Large intestine (tissue), 3 donors: ENCODE results near the gene PNKD. TPM values are rescaled to one million over a fixed set of nuclear protein-coding genes. Genes with fewer than 3 reads are reported as not detected.
A peak's percentile ranks its signal among the peaks of the same experiment; 100 is the strongest.

ENCODE experiments used
- DNase-seq, 2 donors: peaks; one replicate each; pipeline versions ENCODE4 v3.0.0 to v3.0.0-alpha.2; 2013
- H3K27ac ChIP-seq: one replicate; pipeline ENCODE4 v1.5.1; 2013; ENCODE audit warnings: low read length
- H3K27me3 ChIP-seq: 2 replicates; pipeline ENCODE4 v1.6.1; 2013; ENCODE audit warnings: low read length; ENCODE audit not compliant: control insufficient read depth, insufficient read depth
- H3K36me3 ChIP-seq: 2 replicates; pipeline ENCODE4 v1.6.1; 2013; ENCODE audit warnings: low read length; ENCODE audit not compliant: control insufficient read depth, insufficient read depth
- H3K4me1 ChIP-seq: one replicate; pipeline ENCODE4 v1.6.1; 2013; ENCODE audit warnings: low read length; ENCODE audit not compliant: control insufficient read depth, insufficient read depth
- H3K4me3 ChIP-seq: one replicate; pipeline ENCODE4 v1.5.1; 2013; ENCODE audit warnings: low read length
- H3K9me3 ChIP-seq: one replicate; pipeline ENCODE4 v1.6.1; 2013; ENCODE audit warnings: mild to moderate bottlenecking, low read depth, low read length, moderate library complexity; ENCODE audit not compliant: control insufficient read depth
- WGBS: methylation state at CpG from one replicate; pipeline ENCODE4 v1.1.5; 2013; ENCODE audit warnings: low lambda C conversion rate; ENCODE audit not compliant: insufficient coverage; 5-methylcytosine and 5-hydroxymethylcytosine counted together
- polyA plus RNA-seq: library from polyadenylated mRNA; unstranded; fragments of 120-200 nt; gene quantifications from one replicate; pipeline ENCODE4 v1.2.1, GENCODE V29; 2013

The PNKD gene
- polyA plus RNA-seq, 1 donor, result 103 TPM

GRCh38 chr2:218317835-218318234 is 47.5 kb downstream of the PNKD start:
- Histone ChIP-seq H3K36me3 (no peaks in the 10 kb centered on the region), H3K4me1 (peaks cover 32% of the 10 kb centered on the region), H3K4me3 (no peak overlapping the region), H3K27ac (peak overlapping the region; percentile 73), H3K27me3 (no peaks in the 10 kb centered on the region), H3K9me3 (no peaks in the 10 kb centered on the region)
- DNase-seq, result no peak
- WGBS, result 100% methylated on average over 1 of the region's 4 CpGs

- Histone ChIP-seq H3K36me3 (no peaks in the 10 kb centered on the region), H3K4me3 (no peak overlapping the region), H3K9me3 (no peaks in the 10 kb centered on the region), H3K27ac (no peak overlapping the region), H3K27me3 (no peaks in the 10 kb centered on the region), H3K4me1 (peaks cover 32% of the 10 kb centered on the region)
- no peak for DNase-seq
- WGBS, result no CpG with 5 or more reads among the region's 7 CpGs
Observed at GRCh38 chr2:218318241-218318640, 47.9 kb downstream of the PNKD start.

GRCh38 chr2:218319813-218320365 is 49.6 kb downstream of the PNKD start:
- H3K36me3 ChIP-seq, result no peaks in the 10 kb centered on the region
- no peaks in the 10 kb centered on the region for H3K9me3 ChIP-seq
- H3K4me1 ChIP-seq, result peaks cover 40% of the 10 kb centered on the region
- no peak for DNase-seq
- H3K27ac ChIP-seq, result no peak overlapping the region
- no CpG with 5 or more reads among the region's 6 CpGs for WGBS
- H3K27me3 ChIP-seq, result no peaks in the 10 kb centered on the region
- H3K4me3 ChIP-seq, result no peak overlapping the region

- no peaks in the 10 kb centered on the region for H3K9me3 ChIP-seq
- peaks cover 40% of the 10 kb centered on the region for H3K4me1 ChIP-seq
- no peaks in the 10 kb centered on the region for H3K27me3 ChIP-seq
- H3K4me3 ChIP-seq, result no peak overlapping the region
- H3K36me3 ChIP-seq, result no peaks in the 10 kb centered on the region
- no peak overlapping the region for H3K27ac ChIP-seq
- DNase-seq, result peak in 1 of 2 donors; percentile 37
- 80% methylated on average over 1 of the region's 3 CpGs for WGBS
Observed at GRCh38 chr2:218320704-218321336, 50.5 kb downstream of the PNKD start.

- Histone ChIP-seq H3K4me1 (peaks cover 39% of the 10 kb centered on the region), H3K36me3 (no peaks in the 10 kb centered on the region), H3K27me3 (no peaks in the 10 kb centered on the region), H3K4me3 (peak overlapping the region; percentile 80), H3K9me3 (no peaks in the 10 kb centered on the region), H3K27ac (peak overlapping the region; percentile 92)
- WGBS, result no CpG with 5 or more reads among the region's 69 CpGs
- DNase-seq, result no peak
Observed at GRCh38 chr2:218322768-218323525, 52.6 kb downstream of the PNKD start.

GRCh38 chr2:218323526-218324472 is 53.5 kb downstream of the PNKD start:
- peaks cover 44% of the 10 kb centered on the region for H3K4me1 ChIP-seq
- H3K4me3 ChIP-seq, result peak overlapping the region; percentile 80
- H3K27ac ChIP-seq, result peak overlapping the region; percentile 92
- peaks cover 4% of the 10 kb centered on the region for H3K36me3 ChIP-seq
- H3K27me3 ChIP-seq, result no peaks in the 10 kb centered on the region
- no peaks in the 10 kb centered on the region for H3K9me3 ChIP-seq
- peak; percentile 47 to 75 for DNase-seq
- WGBS, result 20% methylated on average over 1 of the region's 24 CpGs

GRCh38 chr2:218325566-218326160 is 55.3 kb downstream of the PNKD start:
- Histone ChIP-seq H3K4me3 (no peak overlapping the region), H3K27ac (no peak overlapping the region), H3K27me3 (no peaks in the 10 kb centered on the region), H3K36me3 (peaks cover 9% of the 10 kb centered on the region), H3K4me1 (peaks cover 57% of the 10 kb centered on the region), H3K9me3 (no peaks in the 10 kb centered on the region)
- DNase-seq, result no peak
- no CpG with 5 or more reads among the region's 4 CpGs for WGBS

- peaks cover 53% of the 10 kb centered on the region for H3K4me1 ChIP-seq
- no peak overlapping the region for H3K27ac ChIP-seq
- WGBS, result no CpG with 5 or more reads among the region's 2 CpGs
- no peak overlapping the region for H3K4me3 ChIP-seq
- DNase-seq, result no peak
- no peaks in the 10 kb centered on the region for H3K9me3 ChIP-seq
- no peaks in the 10 kb centered on the region for H3K27me3 ChIP-seq
- H3K36me3 ChIP-seq, result peaks cover 9% of the 10 kb centered on the region
Observed at GRCh38 chr2:218326315-218326714, 56.0 kb downstream of the PNKD start.

GRCh38 chr2:218327451-218328210 is 57.3 kb downstream of the PNKD start:
- peak in 1 of 2 donors; percentile 64 for DNase-seq
- Histone ChIP-seq H3K27me3 (no peaks in the 10 kb centered on the region), H3K27ac (peak overlapping the region; percentile 62), H3K4me3 (no peak overlapping the region), H3K4me1 (peaks cover 45% of the 10 kb centered on the region), H3K36me3 (peaks cover 9% of the 10 kb centered on the region), H3K9me3 (no peaks in the 10 kb centered on the region)
- WGBS, result no CpG with 5 or more reads among the region's 11 CpGs
